ENCODE results near the gene RUFY4.

DNA sequence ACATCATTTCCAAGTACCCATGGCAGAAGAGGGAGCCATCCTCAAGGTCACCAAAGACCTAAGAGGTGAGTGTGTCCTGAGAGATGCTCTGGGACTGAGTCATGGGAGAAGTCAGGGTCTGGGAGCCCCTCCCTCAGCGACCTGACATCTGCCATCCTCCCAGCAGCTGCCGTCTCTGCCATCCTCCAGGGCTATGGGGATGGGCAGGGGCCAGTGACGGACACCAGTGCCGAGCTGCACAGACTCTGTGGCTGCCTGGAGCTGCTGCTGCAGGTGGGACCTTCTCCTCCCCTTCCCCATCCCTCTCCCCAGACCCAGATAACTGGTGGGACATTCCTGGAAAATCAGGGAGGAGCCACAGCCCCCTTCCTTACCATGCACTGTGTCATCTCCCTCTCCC lies 1.5 kb downstream of the RUFY4 start:
- TF ChIP-seq, protein P1, sequence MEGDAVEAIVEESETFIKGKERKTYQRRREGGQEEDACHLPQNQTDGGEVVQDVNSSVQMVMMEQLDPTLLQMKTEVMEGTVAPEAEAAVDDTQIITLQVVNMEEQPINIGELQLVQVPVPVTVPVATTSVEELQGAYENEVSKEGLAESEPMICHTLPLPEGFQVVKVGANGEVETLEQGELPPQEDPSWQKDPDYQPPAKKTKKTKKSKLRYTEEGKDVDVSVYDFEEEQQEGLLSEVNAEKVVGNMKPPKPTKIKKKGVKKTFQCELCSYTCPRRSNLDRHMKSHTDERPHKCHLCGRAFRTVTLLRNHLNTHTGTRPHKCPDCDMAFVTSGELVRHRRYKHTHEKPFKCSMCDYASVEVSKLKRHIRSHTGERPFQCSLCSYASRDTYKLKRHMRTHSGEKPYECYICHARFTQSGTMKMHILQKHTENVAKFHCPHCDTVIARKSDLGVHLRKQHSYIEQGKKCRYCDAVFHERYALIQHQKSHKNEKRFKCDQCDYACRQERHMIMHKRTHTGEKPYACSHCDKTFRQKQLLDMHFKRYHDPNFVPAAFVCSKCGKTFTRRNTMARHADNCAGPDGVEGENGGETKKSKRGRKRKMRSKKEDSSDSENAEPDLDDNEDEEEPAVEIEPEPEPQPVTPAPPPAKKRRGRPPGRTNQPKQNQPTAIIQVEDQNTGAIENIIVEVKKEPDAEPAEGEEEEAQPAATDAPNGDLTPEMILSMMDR (IDR thresholded peaks at IDR 0.05), result no peak
- no peak for TF ChIP-seq POLR2A (IDR thresholded peaks at IDR 0.05)
